ENCODE results near the gene CCDC85B. TPM values are rescaled to one million over a fixed set of nuclear protein-coding genes. Genes with fewer than 3 reads are reported as not detected.
A peak's percentile ranks its signal among the peaks of the same experiment; 100 is the strongest.

Gene CCDC85B
- total and polyA plus RNA-seq, 2 of the 13 experiments (the other 11 are each of a cell fraction or from before 2014, with no cell fraction given): 8.2 to 19.5 TPM

- TF ChIP-seq ZNF142 (CRISPR knock-in tag; IDR thresholded peaks at IDR 0.05) (peak; percentile 86), ZNF335 (CRISPR knock-in tag; IDR thresholded peaks at IDR 0.05) (no peak), NR1H2 (CRISPR knock-in tag; IDR thresholded peaks at IDR 0.05; ENCODE audit: borderline replicate concordance, low read depth) (no peak), ZNF264 (CRISPR knock-in tag; IDR thresholded peaks at IDR 0.05) (peak; percentile 83), YEATS2 (CRISPR knock-in tag; IDR thresholded peaks at IDR 0.05; ENCODE audit: borderline replicate concordance) (peak; percentile 51; the same call in 1 of the 2 replicates), ZSCAN25 (CRISPR knock-in tag; IDR thresholded peaks at IDR 0.05) (0 out of 2 replicates have a peak, but pooled peaks have one; percentile 43), FOSL2 (CRISPR knock-in tag; IDR thresholded peaks at IDR 0.05) (peak; percentile 79), ZNF691 (CRISPR knock-in tag; IDR thresholded peaks at IDR 0.05; ENCODE audit: borderline replicate concordance, low read depth) (no peak), ZNF589 (CRISPR knock-in tag; conservative IDR thresholded peaks at IDR 0.05) (no peak), TRIM22 (IDR thresholded peaks at IDR 0.05) (no peak), TBX2 (CRISPR knock-in tag; IDR thresholded peaks at IDR 0.05; ENCODE audit: borderline replicate concordance) (peak; percentile 49), ZNF350 (CRISPR knock-in tag; IDR thresholded peaks at IDR 0.05; ENCODE audit: borderline replicate concordance, low read depth) (peak; percentile 73), ZMYM3 (CRISPR knock-in tag; IDR thresholded peaks at IDR 0.05) (peak; percentile 94), CEBPZ (IDR thresholded peaks at IDR 0.05; ENCODE audit: low read length) (no peak), ZNF580 (CRISPR knock-in tag; IDR thresholded peaks at IDR 0.05; ENCODE audit: borderline replicate concordance, low read depth) (peak; percentile 73; the same call in 1 of the 2 replicates)
Observed at GRCh38 chr11:65919141-65919572, 28.7 kb downstream of the CCDC85B start, which contains the start of gene DRAP1 (continued).

All from HepG2 (cell line).